Breast epithelium (tissue), 4 donors: Measurements from ENCODE around the gene RAB3GAP1. TPM values are rescaled to one million over a fixed set of nuclear protein-coding genes. Genes with fewer than 3 reads are reported as not detected.

Experiments used
- DNase-seq, 2 donors: peaks; one replicate each; pipeline ENCODE4 v3.0.0-alpha.2; 2019; ENCODE audit warnings: low spot score in 2 of 2
- H3K27ac ChIP-seq, 2 donors: fragments of 200-600 bp; sonication (generic) in 1 of 2; one replicate each; pipeline ENCODE4 v1.5.1; 2016 to 2019; ENCODE audit warnings: mild to moderate bottlenecking in 1 of 2
- H3K27me3 ChIP-seq, 2 donors: fragments of 200-600 bp; sonication (generic) in 1 of 2; one replicate each; pipeline versions ENCODE4 v1.5.1 to v1.6.0; 2017 to 2019; ENCODE audit warnings: control low read depth in 1 of 2, mild to moderate bottlenecking in 1 of 2
- H3K36me3 ChIP-seq: fragments of 200-600 bp; one replicate; pipeline ENCODE4 v1.5.1; 2019
- H3K4me1 ChIP-seq, 2 donors: fragments of 200-600 bp; sonication (generic); one replicate each; pipeline ENCODE4 v1.5.1; 2016 to 2019; ENCODE audit warnings: control low read depth in 1 of 2
- H3K4me3 ChIP-seq, 3 donors: fragments of 200-600 bp; sonication (generic); 1 replicate in 2 of 3; 2 replicates in 1 of 3; pipeline ENCODE4 v1.5.1; 2016 to 2019; ENCODE audit warnings: mild to moderate bottlenecking in 3 of 3, moderate library complexity in 2 of 3
- H3K9me3 ChIP-seq, 2 donors: fragments of 200-600 bp; sonication (generic) in 1 of 2; one replicate each; pipeline ENCODE4 v1.5.1; 2016 to 2019; ENCODE audit warnings: control low read depth in 1 of 2
- POLR2A ChIP-seq: fragments of 450-650 bp; IDR thresholded peaks from one replicate; pipeline ENCODE4 v1.6.1; 2016; ENCODE audit warnings: antibody characterized with exemption, mild to moderate bottlenecking, moderate library complexity
- POLR2AphosphoS5 ChIP-seq, 3 donors: sonication (generic); formaldehyde crosslinking; IDR thresholded peaks; one replicate each; pipeline ENCODE4 v1.6.1; 2017; ENCODE audit warnings: antibody characterized with exemption in 3 of 3
- intact Hi-C: fragments of 100-400 bp; cut with DNase I; formaldehyde crosslinking; loops from one replicate; pipeline ENCODE4 v1.15.1; 2023; ENCODE audit warnings: low total_unique reads
- total RNA-seq, 3 donors: library from RNA; depleted of rRNA; stranded (reverse); fragments of >200 nt; gene quantifications; one replicate each; pipeline ENCODE4 v1.1.0, GENCODE V29; 2016
- TF ChIP-seq, protein P1 (sequence below), 3 donors: fragments of 450-650 bp; IDR thresholded peaks; one replicate each; pipeline ENCODE4 v1.5.1; 2016 to 2017; ENCODE audit warnings: antibody characterized with exemption in 3 of 3, mild to moderate bottlenecking in 3 of 3, moderate library complexity in 3 of 3

Gene RAB3GAP1
- total RNA-seq, 3 donors from 2014 or later = 53.9 to 70.5 (median 54.1) TPM

DNA sequence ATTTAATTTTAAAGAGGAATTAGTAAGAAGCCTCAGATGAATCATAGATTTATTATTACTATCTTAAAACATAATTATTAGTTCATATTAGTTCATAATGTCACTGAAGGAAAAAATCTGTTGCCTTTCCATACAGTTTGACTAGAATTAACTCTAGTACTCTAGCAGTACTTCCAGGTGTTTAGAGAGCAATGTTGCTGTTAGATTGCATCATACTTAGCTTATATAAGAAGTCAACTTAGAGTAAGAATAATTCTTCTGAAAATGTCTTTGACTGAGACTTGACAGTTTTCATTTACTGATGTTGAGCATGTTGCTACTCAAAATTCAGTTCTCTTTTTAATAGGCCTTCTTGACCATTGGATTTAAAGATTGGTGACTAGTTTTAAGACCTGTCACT lies 4.7 kb downstream of the RAB3GAP1 start:
- TF ChIP-seq POLR2AphosphoS5 (IDR thresholded peaks at IDR 0.05) = no peak
- TF ChIP-seq, protein P1, sequence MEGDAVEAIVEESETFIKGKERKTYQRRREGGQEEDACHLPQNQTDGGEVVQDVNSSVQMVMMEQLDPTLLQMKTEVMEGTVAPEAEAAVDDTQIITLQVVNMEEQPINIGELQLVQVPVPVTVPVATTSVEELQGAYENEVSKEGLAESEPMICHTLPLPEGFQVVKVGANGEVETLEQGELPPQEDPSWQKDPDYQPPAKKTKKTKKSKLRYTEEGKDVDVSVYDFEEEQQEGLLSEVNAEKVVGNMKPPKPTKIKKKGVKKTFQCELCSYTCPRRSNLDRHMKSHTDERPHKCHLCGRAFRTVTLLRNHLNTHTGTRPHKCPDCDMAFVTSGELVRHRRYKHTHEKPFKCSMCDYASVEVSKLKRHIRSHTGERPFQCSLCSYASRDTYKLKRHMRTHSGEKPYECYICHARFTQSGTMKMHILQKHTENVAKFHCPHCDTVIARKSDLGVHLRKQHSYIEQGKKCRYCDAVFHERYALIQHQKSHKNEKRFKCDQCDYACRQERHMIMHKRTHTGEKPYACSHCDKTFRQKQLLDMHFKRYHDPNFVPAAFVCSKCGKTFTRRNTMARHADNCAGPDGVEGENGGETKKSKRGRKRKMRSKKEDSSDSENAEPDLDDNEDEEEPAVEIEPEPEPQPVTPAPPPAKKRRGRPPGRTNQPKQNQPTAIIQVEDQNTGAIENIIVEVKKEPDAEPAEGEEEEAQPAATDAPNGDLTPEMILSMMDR (IDR thresholded peaks at IDR 0.05) = no peak
- no peak for TF ChIP-seq POLR2A
- no peaks in the 10 kb centered on the region for H3K4me1 ChIP-seq
- intact Hi-C loops = no loop called here

GRCh38 chr2:135059577-135059976 lies 7.5 kb downstream of the RAB3GAP1 start:
- DNase-seq = no peak
- Histone ChIP-seq H3K27me3 (no peaks in the 10 kb centered on the region), H3K4me3 (no peak overlapping the region), H3K4me1 (no peaks in the 10 kb centered on the region), H3K36me3 (no peaks in the 10 kb centered on the region), H3K9me3 (no peaks in the 10 kb centered on the region), H3K27ac (no peak overlapping the region)
- TF ChIP-seq POLR2AphosphoS5 (IDR thresholded peaks at IDR 0.05) (no peak), POLR2A (no peak)
- TF ChIP-seq, protein P1 (IDR thresholded peaks at IDR 0.05) = no peak
- intact Hi-C loops = no loop called here

More for the DNA sequence above, 4.7 kb downstream of the RAB3GAP1 start:
- H3K9me3 ChIP-seq = no peaks in the 10 kb centered on the region
- H3K27me3 ChIP-seq = no peaks in the 10 kb centered on the region
- no peaks in the 10 kb centered on the region for H3K36me3 ChIP-seq
- no peak for DNase-seq
- no peak overlapping the region for H3K4me3 ChIP-seq
- H3K27ac ChIP-seq = no peak overlapping the region

DNA sequence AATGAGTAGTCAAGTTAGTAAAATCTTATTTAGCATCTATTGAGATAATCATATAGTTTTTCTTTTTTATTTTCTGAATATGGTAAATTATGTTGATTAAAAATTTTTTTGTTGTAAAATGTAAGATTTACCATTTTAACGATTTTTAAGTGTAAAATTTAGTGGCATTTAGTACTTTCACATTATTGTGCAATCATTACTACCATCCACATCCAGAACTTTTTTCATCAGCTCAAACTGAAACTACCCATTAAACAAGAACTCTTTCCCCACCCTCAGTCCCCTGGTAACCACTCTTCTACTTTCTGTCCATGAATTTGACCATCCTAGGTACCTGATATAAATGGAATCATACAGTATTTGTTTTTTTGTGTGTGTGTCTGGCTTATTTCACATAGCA lies 11.1 kb downstream of the RAB3GAP1 start:
- H3K27ac ChIP-seq = no peak overlapping the region
- no peaks in the 10 kb centered on the region for H3K9me3 ChIP-seq
- H3K27me3 ChIP-seq = no peaks in the 10 kb centered on the region
- DNase-seq = no peak
- TF ChIP-seq POLR2AphosphoS5 (IDR thresholded peaks at IDR 0.05) (no peak), POLR2A (no peak)
- TF ChIP-seq, protein P1 (IDR thresholded peaks at IDR 0.05) = no peak
- intact Hi-C loops = no loop called here
- no peaks in the 10 kb centered on the region for H3K4me1 ChIP-seq
- H3K36me3 ChIP-seq = no peaks in the 10 kb centered on the region
- H3K4me3 ChIP-seq = no peak overlapping the region

DNA sequence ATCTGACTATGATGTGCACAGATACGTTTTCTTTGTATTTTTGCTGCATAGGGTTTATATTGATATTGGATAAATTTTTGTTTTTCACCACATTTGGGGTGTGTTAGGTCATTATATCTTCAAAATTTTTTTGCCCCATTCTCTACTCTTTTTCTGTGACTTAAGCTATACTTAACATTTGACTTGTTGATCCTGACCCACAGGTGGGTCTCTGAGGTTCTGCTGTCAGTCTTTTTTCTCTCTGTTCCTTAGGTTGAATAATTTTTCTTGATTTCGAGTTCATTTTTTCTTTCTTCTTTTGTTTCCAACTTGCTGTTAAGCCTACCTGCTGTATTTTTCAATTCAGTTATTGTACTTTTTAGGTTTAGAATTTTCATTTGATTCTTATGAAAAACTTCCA lies 12.1 kb downstream of the RAB3GAP1 start:
- Histone ChIP-seq H3K27ac (no peak overlapping the region), H3K4me1 (no peaks in the 10 kb centered on the region), H3K36me3 (no peaks in the 10 kb centered on the region), H3K27me3 (no peaks in the 10 kb centered on the region), H3K4me3 (no peak overlapping the region), H3K9me3 (no peaks in the 10 kb centered on the region)
- no peak for DNase-seq
- intact Hi-C loops = no loop called here
- TF ChIP-seq, protein P1 (IDR thresholded peaks at IDR 0.05) = no peak
- no peak for TF ChIP-seq POLR2AphosphoS5 (IDR thresholded peaks at IDR 0.05)
- TF ChIP-seq POLR2A = no peak

GRCh38 chr2:135066710-135067109 lies 14.6 kb downstream of the RAB3GAP1 start:
- H3K27me3 ChIP-seq = no peaks in the 10 kb centered on the region
- TF ChIP-seq, protein P1 (IDR thresholded peaks at IDR 0.05) = no peak
- DNase-seq = no peak
- H3K4me1 ChIP-seq = no peaks in the 10 kb centered on the region
- H3K9me3 ChIP-seq = peaks cover 0 to 2% of the 10 kb centered on the region in 2 donors
- no peaks in the 10 kb centered on the region for H3K36me3 ChIP-seq
- no peak overlapping the region for H3K27ac ChIP-seq
- intact Hi-C loops = no loop called here
- no peak overlapping the region for H3K4me3 ChIP-seq
